Measurements from ENCODE around the gene EZR. TPM values are rescaled to one million over a fixed set of nuclear protein-coding genes. Genes with fewer than 3 reads are reported as not detected.

The EZR gene
- total and polyA plus RNA-seq, 2 of the 13 experiments (the other 11 are each of a cell fraction or from before 2014, with no cell fraction given): 34.7 to 60.3 TPM

- no peak for TF ChIP-seq ZNF770 (CRISPR knock-in tag; IDR thresholded peaks at IDR 0.05)
- no peak for TF ChIP-seq ZNF563 (CRISPR knock-in tag; IDR thresholded peaks at IDR 0.05)
Observed at GRCh38 chr6:158774717-158775449, 44.3 kb downstream of the EZR start (continued).

GRCh38 chr6:158773581-158774449 is 45.4 kb downstream of the EZR start:
- TF ChIP-seq ZNF652 (CRISPR knock-in tag; IDR thresholded peaks at IDR 0.05; ENCODE audit: borderline replicate concordance, low read depth) (0 out of 2 replicates have a peak, but pooled peaks have one; percentile 29), ARID2 (CRISPR knock-in tag; IDR thresholded peaks at IDR 0.05; ENCODE audit: borderline replicate concordance) (no peak)
- 94% methylated on average over 21 of the region's 21 CpGs for WGBS (ENCODE audit: low lambda C conversion rate)
- H3K4me3 ChIP-seq (replicated peaks in 1 of 3; ENCODE audit: insufficient read depth in 1 of 3, low read depth in 2 of 3, low read length in 3 of 3): no peak overlapping the region
- H2AFZ ChIP-seq (ENCODE audit: low read length): no peak overlapping the region
- DNase-seq (ENCODE audit: low spot score): no peak
- no peak overlapping the region for H3K9ac ChIP-seq (ENCODE audit: insufficient read depth, low read depth, low read length)
- in situ Hi-C loops (cut with HindIII; ENCODE audit: extremely low pct_ligation_motif_present, low pct_unique_long_range_greater_than_20kb) (no loop called here), intact Hi-C loops (cut with micrococcal nuclease; ENCODE audit: unreplicated experiment) (no loop called here)
- H3K27ac ChIP-seq (ENCODE audit: extremely low read length, insufficient read depth, low read length): no peak overlapping the region
- no peak for FAIRE-seq
- no peaks in the 10 kb centered on the region for H3K4me1 ChIP-seq (ENCODE audit: insufficient read depth, low read length)
- peaks cover 59 to 89% of the 10 kb centered on the region in 2 experiments for H3K36me3 ChIP-seq (replicated peaks in 1 of 2; ENCODE audit: control insufficient read depth in 1 of 2, insufficient read depth in 2 of 2, low read length in 2 of 2)
- H4K20me1 ChIP-seq (ENCODE audit: insufficient read depth, low read length): no peaks in the 10 kb centered on the region
- no peaks in the 10 kb centered on the region for H3K9me3 ChIP-seq (ENCODE audit: low read length)
- POLR2A ChIA-PET: no interaction called here
- H3K79me2 ChIP-seq (ENCODE audit: insufficient read depth, low read length): no peaks in the 10 kb centered on the region
- ATAC-seq: no peak
- CTCF ChIA-PET (ENCODE audit: low intra/inter-chr PET ratio, low total read pairs): no interaction called here
- no peak overlapping the region for H3K4me2 ChIP-seq (ENCODE audit: low read depth, low read length)
- H3K27me3 ChIP-seq (ENCODE audit: control insufficient read depth in 1 of 2, insufficient read depth in 2 of 2, low read length in 2 of 2): no peaks in the 10 kb centered on the region
- no TSS peak for BruUV-seq (replicated peaks)
